Activated naive CD4-positive, alpha-beta T cell treated with anti-CD3 and anti-CD28 coated beads, Interleukin-2, amount 50 U/mL, for 72 hours (primary cell): Measurements from ENCODE around the gene HOGA1. TPM values are rescaled to one million over a fixed set of nuclear protein-coding genes. Genes with fewer than 3 reads are reported as not detected.
A peak's percentile ranks its signal among the peaks of the same experiment; 100 is the strongest.
"Not testable (repeated sequence)": the region's sequence is repeated elsewhere in the genome, so short reads cannot be mapped to it uniquely, and the experiment has no call there.

Experiments used
- ATAC-seq, 2 donors: fragments of 150-1000 bp; cut with Tn5 transposase; 2 replicates each; pipeline ENCODE4 v1.10.0; 2021; ENCODE audit warnings: mild to moderate bottlenecking in 2 of 2, moderate library complexity in 2 of 2
- DNase-seq, 2 donors: peaks; one replicate each; pipeline ENCODE4 v3.0.0; 2021 to 2022; ENCODE audit warnings: low spot score in 2 of 2
- H3K27ac Mint-ChIP-seq, 2 donors: one replicate each; pipeline ENCODE4 v1.8.0; 2022; ENCODE audit warnings: mild to moderate bottlenecking in 2 of 2, mixed read lengths in 2 of 2
- H3K36me3 Mint-ChIP-seq, 2 donors: one replicate each; pipeline ENCODE4 v1.8.0; 2022; ENCODE audit warnings: mixed read lengths in 2 of 2
- H3K9me3 Mint-ChIP-seq, 2 donors: one replicate each; pipeline ENCODE4 v1.8.0; 2022; ENCODE audit warnings: mixed read lengths in 2 of 2
- total RNA-seq, 2 donors: library from RNA; stranded (reverse); gene quantifications; one replicate each; pipeline ENCODE4 v1.2.3, GENCODE V29; 2022

Gene HOGA1
- total RNA-seq, 2 donors from 2014 or later, result not detected

DNA sequence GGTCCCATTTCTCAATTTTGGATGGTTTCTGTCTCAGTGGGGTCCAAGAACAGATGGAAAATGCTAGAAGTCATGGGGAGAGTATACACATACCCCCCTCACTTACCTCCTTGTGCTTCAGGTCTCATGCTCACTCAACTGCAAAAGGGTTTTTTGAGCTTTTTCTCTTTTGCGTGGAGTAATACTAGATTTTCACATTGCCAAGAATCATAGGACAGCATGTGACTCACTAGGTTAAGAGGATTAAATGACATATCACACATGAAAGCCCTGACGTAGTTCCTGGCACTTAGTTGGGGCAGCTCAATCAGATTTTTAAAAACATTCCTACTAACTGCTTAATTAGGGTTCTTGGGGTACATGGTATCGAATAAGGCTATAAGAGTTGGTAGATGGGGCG lies 60.7 kb downstream of the HOGA1 start:
- H3K9me3 Mint-ChIP-seq, result no peaks in the 10 kb centered on the region
- peaks cover 0 to 5% of the 10 kb centered on the region in 2 donors for H3K36me3 Mint-ChIP-seq
- ATAC-seq, result no peak
- no peak for DNase-seq
- H3K27ac Mint-ChIP-seq, result no peak overlapping the region

DNA sequence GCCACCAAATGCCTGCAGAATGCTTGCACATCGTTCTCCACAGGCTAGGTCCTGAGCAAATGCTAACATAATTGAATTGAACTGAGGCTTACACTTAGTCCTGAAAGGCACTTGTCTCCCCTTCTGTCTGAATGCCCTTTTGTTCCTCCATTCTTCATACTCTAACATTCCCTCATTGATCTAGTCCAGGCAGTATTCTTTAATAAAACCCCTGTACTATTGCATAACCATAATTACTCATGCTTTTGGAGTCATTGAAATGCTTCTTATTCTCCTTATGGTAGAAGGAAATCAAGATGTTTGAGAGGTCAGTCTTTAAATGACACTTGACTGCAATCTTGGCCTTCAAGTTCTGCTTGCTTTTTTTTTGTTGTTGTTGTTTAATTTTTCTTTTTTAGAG lies 63.4 kb downstream of the HOGA1 start:
- no peak for ATAC-seq
- no peak for DNase-seq
- no peaks in the 10 kb centered on the region for H3K9me3 Mint-ChIP-seq
- H3K27ac Mint-ChIP-seq, result no peak overlapping the region
- no peaks in the 10 kb centered on the region for H3K36me3 Mint-ChIP-seq

DNA sequence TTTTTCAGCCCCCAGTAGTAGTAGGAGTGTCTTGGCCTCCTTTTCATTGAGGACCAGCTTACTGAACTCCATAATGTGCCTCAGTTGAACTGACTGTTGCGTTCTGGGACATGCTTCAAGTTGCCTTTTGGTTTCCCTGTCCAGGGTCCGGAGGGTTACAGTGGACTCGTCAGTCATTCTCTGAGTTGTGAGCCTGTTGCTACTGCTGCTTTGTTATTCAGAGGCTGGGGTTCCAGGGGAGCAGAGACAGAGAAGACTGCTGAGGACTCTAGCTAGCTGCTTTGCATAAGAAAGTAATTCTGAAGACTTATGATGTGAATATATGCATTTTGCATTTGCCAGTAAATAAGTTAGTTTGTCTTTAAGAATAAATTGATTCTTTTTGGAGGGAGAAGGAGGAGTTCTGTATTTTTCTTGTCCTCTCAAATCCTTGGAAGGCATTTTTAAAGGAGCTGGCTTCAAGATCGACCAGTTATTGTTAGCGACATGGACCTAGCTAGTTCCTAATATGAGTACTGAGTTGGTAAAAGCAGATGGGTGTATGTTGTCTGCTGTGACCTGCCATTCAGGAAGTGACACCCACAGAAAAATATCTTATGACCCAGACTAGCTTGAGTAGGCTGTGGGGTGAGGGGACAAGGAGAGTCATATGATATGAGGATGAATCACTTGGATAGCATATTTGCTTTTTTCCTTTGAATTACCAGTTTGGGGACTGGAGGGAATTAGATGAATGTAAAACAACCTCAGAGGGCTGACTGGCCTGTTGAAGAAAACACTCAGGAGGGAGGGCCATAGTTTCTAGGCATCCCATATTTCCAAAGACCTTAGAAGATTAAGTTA lies 64.6 kb downstream of the HOGA1 start:
- H3K36me3 Mint-ChIP-seq, result peaks cover 0 to 6% of the 10 kb centered on the region in 2 donors
- DNase-seq (peak in 1 of 2 donors; percentile 37), ATAC-seq (peak; percentile 100)
- H3K9me3 Mint-ChIP-seq, result no peaks in the 10 kb centered on the region
- H3K27ac Mint-ChIP-seq, result peak overlapping the region; percentile 57 to 83

DNA sequence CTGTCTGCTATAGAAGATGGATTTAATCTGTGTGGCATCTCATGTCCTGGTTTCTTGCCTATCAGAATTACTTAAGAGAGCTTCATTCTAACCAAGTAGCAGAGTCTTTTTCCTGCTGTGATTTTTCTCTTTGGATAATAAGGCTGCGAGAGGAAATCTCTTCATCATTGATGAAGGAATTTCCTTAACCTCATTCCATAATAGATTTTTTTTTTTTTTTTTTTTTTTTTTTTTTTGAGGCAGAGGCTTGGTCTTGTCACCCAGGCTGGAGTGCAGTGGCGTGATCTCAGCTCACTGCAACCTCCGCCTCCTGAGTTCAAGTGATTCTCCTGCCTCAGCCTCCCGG lies 65.2 kb downstream of the HOGA1 start:
- peak overlapping the region in 1 of 2 donors; percentile 57 for H3K27ac Mint-ChIP-seq
- H3K9me3 Mint-ChIP-seq, H3K36me3 Mint-ChIP-seq, DNase-seq, ATAC-seq: not testable (repeated sequence)

DNA sequence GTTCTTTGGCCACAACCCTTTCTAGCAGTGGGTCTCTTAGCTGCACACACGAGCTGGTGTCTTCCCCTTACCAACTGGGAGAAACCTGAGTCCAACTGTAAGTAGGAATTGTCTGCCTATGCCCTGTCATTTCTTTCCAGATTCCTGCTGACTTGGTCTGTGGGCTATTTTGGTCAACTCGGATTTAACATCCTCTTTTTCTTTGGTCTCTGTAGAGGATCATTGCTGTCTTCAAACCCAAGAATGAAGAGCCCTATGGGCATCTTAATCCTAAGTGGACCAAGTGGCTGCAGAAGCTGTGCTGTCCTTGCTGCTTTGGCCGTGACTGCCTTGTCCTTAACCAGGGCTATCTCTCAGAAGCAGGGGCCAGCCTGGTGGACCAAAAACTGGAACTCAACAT lies 66.5 kb downstream of the HOGA1 start:
- no peak overlapping the region for H3K27ac Mint-ChIP-seq
- H3K9me3 Mint-ChIP-seq, result no peaks in the 10 kb centered on the region
- H3K36me3 Mint-ChIP-seq, result peaks cover 0 to 6% of the 10 kb centered on the region in 2 donors
- DNase-seq (no peak), ATAC-seq (no peak)

DNA sequence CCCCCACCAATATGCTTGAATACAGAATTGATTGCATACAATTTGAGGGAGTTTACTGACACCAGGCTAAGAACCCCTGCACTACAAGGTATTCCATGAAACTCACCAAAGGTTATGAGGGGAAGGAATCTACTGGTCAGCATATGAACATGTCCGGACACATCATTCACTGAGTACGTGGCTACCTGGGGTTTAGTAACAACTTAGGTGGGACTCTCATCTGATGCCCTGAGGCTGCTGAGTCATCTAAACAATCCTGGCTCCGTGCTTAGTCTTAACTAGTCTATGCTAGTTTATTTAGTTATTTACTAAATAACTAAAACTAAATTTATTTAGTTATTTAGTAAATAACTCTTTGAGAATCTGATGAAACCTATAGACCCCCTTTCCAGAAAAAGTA lies 67.6 kb downstream of the HOGA1 start:
- ATAC-seq (no peak), DNase-seq (no peak)
- H3K27ac Mint-ChIP-seq, result no peak overlapping the region
- peaks cover 2 to 6% of the 10 kb centered on the region in 2 donors for H3K36me3 Mint-ChIP-seq
- no peaks in the 10 kb centered on the region for H3K9me3 Mint-ChIP-seq

DNA sequence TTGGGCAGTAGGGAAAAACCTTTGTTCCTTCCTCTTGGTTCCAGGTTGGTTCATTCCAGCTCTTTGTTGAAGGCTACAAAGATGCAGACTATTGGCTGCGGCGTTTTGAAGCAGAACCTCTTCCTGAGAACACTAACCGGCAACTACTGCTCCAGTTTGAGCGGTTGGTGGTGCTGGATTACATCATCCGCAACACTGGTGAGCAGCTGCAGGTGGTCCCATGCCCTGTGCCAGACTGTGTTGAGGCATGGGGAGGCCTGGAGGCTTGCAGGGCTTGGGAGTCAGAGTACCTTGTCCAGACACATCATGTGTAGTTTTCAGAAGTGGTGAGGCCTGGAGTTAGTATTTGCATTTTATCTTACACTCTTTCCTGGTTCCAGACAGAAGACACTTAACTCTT lies 72.6 kb downstream of the HOGA1 start:
- Mint-ChIP-seq H3K36me3 (peaks cover 5 to 6% of the 10 kb centered on the region in 2 donors), H3K27ac (peak overlapping the region; percentile 10), H3K9me3 (no peaks in the 10 kb centered on the region)
- no peak for DNase-seq
- no peak for ATAC-seq

DNA sequence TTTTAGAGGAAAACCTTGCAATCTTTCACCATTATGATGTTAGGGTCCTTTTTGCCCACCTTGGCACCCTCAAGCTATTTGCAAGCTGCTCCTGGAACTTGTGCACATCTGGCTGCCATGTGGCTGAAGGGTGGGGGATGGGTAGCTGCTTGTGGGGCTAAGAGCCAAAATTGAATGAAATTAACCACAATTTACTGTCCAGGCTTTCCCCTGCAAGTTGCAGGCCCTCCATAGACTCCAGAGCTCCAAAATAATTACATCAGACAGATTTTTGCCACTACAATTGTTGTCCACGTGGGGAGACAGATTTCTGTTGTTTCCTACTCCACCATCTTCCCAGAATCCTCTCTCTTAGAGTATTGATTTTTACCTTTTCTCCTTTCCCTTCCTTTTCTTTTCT lies 75.4 kb downstream of the HOGA1 start:
- H3K9me3 Mint-ChIP-seq, result no peaks in the 10 kb centered on the region
- H3K36me3 Mint-ChIP-seq, result peaks cover 0 to 11% of the 10 kb centered on the region in 2 donors
- no peak for DNase-seq
- ATAC-seq, result no peak
- no peak overlapping the region for H3K27ac Mint-ChIP-seq

Other genes starting within 250 kb of the HOGA1 start
- gene FRAT2, start 249.7 kb upstream of the HOGA1 start, total RNA-seq, result 10 to 100 TPM in 1 of 2 donors, 1 to 10 TPM in 1; 6.9 to 12.5 TPM
- 10 to 100 TPM; 41.4 to 43.1 TPM for gene RRP12, start 183.0 kb upstream of the HOGA1 start, total RNA-seq
- 1,000 to 10,000 TPM in 1 of 2 donors, 100 to 1,000 TPM in 1; 610 to 1,410 TPM for gene PGAM1, start 158.2 kb upstream of the HOGA1 start, total RNA-seq
- gene EXOSC1, start 138.4 kb upstream of the HOGA1 start, total RNA-seq, result 10 to 100 TPM; 41.3 to 58.0 TPM
- gene ZDHHC16, start 138.2 kb upstream of the HOGA1 start, total RNA-seq, result 10 to 100 TPM; 25.4 to 45.0 TPM
- 100 to 1,000 TPM in 1 of 2 donors, 10 to 100 TPM in 1; 74.2 to 125 TPM for gene MMS19, start 86.0 kb upstream of the HOGA1 start, total RNA-seq
- 1 to 10 TPM; 1.9 to 3.5 TPM for gene UBTD1, start 85.5 kb upstream of the HOGA1 start, total RNA-seq
- gene ANKRD2, start 11.6 kb upstream of the HOGA1 start, total RNA-seq, result under 1 TPM; 0.25 to 0.39 TPM
- gene C10orf62, start 5.3 kb downstream of the HOGA1 start, total RNA-seq, result not detected
- 1 to 10 TPM; 1.1 to 6.0 TPM for gene MORN4, start 49.1 kb downstream of the HOGA1 start, total RNA-seq
- gene PI4K2A, start 56.3 kb downstream of the HOGA1 start, total RNA-seq, result 10 to 100 TPM in 1 of 2 donors, 1 to 10 TPM in 1; 9.7 to 13.6 TPM
- 1 to 10 TPM; 2.2 to 2.8 TPM for gene AVPI1, start 102.9 kb downstream of the HOGA1 start, total RNA-seq
- gene MARVELD1, start 129.3 kb downstream of the HOGA1 start, total RNA-seq, result 1 to 10 TPM in 1 of 2 donors, under 1 TPM in 1; 0.57 to 7.1 TPM
- gene ZFYVE27, start 152.7 kb downstream of the HOGA1 start, total RNA-seq, result 10 to 100 TPM; 28.0 to 29.3 TPM
- gene SFRP5, start 187.6 kb downstream of the HOGA1 start, total RNA-seq, result not detected